ENCODE results near the gene CNNM2. TPM values are rescaled to one million over a fixed set of nuclear protein-coding genes. Genes with fewer than 3 reads are reported as not detected.
A peak's percentile ranks its signal among the peaks of the same experiment; 100 is the strongest.
"Not testable (repeated sequence)": the region's sequence is repeated elsewhere in the genome, so short reads cannot be mapped to it uniquely, and the experiment has no call there.

CNNM2 gene
- total RNA-seq, 1 experiment from 2014 or later, result 4.3 TPM

GRCh38 chr10:103106539-103106938 lies 188.4 kb downstream of the CNNM2 start:
- no peak for DNase-seq (ENCODE audit: low read depth)

GRCh38 chr10:103109821-103110220 lies 191.7 kb downstream of the CNNM2 start:
- DNase-seq (ENCODE audit: low read depth), result no peak

GRCh38 chr10:103110407-103110806 lies 192.3 kb downstream of the CNNM2 start:
- DNase-seq (ENCODE audit: low read depth), result no peak

DNA sequence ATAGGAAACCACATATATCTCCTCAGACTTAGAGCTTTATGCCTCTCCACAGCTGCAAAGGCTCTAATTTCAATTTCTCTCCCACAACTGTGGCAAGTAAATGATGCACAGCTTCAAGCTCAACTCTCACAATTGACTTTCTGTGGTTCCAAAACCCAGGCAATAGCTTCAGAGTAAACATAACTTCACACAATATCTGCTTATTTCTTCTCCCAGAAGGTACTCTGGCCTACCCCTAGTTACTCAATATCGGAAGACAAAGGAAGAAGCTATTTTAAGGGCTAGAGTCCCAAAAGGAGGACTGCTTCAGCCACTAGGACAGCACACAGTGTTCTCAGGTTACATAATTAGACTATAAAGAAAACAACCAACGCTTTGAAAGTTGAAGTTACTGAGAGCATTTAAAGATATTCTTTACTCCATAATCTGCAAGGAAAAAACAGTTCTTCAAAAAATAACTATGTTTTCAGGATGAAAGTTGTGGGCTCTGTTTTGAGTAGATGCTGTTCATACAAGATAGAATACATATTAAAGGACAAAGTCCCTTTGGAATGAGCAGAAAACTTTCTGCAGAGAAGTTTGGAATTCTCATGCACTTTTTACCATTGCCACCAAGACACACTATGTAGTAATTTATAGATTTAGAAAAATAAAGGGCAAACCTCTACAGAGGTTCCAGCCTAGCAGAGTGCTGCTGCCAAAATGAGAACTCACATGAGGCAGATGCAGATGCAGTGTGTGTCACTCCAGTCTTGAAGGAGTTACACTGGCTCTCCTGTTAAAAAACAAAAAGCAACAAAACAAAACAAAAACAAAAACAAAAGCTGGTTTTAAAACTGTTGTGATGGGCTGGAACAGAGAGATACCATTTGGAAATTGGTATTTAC lies 193.2 kb downstream of the CNNM2 start:
- DNase-seq (ENCODE audit: low read depth), result peak; percentile 8

DNA sequence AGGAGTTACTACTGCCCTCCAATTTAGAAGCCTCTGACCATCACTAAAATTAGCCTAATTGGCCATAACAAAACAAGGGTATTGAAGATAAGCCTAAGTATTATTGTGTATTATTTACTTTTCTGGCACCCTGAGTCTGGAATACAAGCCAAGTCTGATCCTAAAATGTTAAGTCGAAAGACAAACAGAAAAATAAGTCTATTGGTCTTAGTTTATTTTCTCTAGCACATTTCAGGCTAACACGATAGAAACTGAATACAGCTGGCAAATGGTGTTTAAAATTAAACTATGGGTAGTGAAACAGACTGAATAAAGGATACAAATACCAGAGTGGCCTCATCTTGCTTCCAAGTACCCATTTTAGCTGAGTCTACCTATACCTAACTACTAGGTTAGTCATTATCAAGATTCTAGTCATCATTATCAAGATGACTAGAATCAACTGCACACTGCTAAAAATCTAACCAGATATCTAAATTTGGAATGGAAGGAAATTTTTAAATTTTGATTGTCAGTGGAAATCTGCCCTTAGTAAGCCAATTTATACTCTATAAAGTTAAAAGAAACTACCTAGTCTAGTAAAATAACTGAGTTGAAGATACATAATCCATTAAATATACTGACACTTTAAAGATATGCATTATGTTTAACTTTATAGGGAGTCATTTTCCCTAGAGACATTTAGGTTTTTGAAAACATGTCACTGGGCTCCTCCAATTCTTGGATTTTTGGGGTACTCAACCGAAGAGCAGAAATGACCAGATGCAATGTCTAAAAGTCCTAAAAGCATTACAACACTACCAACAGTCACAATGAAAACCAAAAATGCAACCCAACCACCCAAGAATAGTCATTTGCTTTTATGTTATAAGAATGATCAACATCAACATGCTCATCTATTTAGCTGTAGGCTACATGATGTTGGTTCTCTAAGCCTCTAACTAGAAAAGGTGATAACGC lies 194.1 kb downstream of the CNNM2 start:
- no peak for DNase-seq (ENCODE audit: low read depth)

- no peak for DNase-seq (ENCODE audit: low read depth)
Measured at GRCh38 chr10:103114876-103115275, 196.8 kb downstream of the CNNM2 start.

- no peak for DNase-seq (ENCODE audit: low read depth)
Measured at GRCh38 chr10:103117247-103117646, 199.2 kb downstream of the CNNM2 start.

DNA sequence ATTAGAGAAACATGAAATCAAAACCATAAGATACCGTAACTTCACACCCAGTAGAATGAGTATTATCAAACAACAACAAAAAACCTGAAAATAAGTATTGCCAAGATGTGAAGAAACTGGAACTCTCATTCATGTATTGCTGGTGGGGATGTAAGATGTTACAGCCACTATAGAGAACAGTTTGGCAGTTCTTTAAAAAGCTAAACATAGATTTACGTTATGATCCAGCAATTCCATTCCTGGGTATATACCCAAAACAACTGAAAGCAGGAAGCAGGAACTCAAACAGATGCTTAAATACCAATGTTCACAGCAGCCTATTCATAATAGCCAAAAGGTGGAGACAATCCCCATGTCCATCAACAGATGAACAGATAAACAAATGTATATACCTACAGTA lies 202.5 kb downstream of the CNNM2 start:
- DNase-seq (ENCODE audit: low read depth), result no peak

- DNase-seq (ENCODE audit: low read depth), result no peak
Measured at GRCh38 chr10:103120977-103121735, 203.1 kb downstream of the CNNM2 start.

- no peak for DNase-seq (ENCODE audit: low read depth)
Measured at GRCh38 chr10:103123282-103124024, 205.4 kb downstream of the CNNM2 start.

- DNase-seq (ENCODE audit: low read depth), result no peak
Measured at GRCh38 chr10:103124420-103125096, 206.5 kb downstream of the CNNM2 start.

DNA sequence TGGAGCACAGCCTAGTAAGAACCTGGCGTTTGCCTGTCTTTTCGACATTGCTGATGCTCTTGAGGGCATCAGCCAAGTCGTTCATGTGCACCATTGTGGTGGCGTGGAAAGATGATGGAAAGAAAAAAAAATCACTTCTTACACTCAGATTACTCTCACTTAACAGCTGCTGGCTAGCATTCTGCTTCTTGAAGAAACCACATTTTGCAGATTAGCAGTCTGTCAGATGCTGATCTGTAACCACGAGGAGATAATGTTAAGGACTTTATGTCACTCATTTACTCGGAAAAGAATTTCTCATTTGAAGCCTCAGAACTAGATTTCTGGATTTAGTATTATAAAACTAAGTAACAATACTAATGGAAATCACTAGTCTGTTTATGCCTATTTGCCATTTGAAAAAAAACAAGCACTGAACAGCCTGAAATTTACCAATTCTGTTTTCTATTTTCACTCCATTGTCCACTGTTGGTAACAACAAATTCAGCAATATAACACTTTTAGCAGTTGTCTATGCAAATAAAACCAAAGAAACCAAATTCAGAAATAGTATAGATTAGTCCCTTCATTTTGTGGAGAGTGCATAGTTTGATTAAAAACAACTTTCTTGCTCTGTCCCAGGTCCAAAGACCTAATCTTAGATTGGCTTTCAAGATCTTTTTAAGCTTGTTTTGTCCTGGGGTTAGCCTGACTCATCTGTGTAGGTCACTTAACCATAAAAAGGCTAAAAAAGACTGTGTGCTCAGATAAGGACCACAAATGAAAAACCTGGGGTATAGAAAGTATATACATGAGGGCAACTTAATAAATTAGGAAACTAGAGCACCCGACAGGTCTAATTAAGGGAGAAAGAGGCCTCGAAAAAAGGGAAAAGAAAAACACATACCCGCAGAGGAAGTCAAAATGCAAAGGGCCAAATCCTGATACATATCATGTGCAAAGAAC lies 207.5 kb downstream of the CNNM2 start:
- no peak for DNase-seq (ENCODE audit: low read depth)

- peak; percentile 5 for DNase-seq (ENCODE audit: low read depth)
Measured at GRCh38 chr10:103127241-103127640, 209.1 kb downstream of the CNNM2 start.

- DNase-seq (ENCODE audit: low read depth), result not testable (repeated sequence)
Measured at GRCh38 chr10:103130180-103130579, 212.1 kb downstream of the CNNM2 start.

GRCh38 chr10:103130910-103131309 lies 212.8 kb downstream of the CNNM2 start:
- DNase-seq (ENCODE audit: low read depth), result no peak

- not testable (repeated sequence) for DNase-seq (ENCODE audit: low read depth)
Measured at GRCh38 chr10:103135168-103135567, 217.1 kb downstream of the CNNM2 start.

DNA sequence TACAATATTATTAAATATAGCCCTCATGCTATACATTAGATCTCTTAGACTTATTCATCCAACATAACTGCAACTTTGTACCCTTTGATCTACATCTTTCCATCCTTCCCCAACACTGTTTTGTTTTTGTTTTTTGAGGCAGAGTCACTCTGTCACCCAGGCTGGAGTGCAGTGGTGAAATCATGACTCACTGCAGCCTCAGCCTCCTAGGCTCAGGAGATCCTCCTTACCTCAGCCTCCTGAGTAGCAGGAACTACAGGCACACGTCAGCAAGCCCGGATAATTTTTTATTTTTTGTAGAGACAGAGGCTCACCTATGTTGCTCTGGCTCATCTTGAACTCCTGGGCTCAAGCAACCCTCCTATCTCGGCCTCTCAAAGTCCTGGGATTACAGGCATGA lies 221.7 kb downstream of the CNNM2 start:
- no peak for DNase-seq (ENCODE audit: low read depth)
